LoVo (cell line): Measurements from ENCODE around the gene ZBTB7C.

Source experiments
- DNase-seq: peaks from one replicate; pipeline ENCODE4 v3.0.0-alpha.2; 2016; ENCODE audit warnings: low spot score

The ZBTB7C gene

DNA sequence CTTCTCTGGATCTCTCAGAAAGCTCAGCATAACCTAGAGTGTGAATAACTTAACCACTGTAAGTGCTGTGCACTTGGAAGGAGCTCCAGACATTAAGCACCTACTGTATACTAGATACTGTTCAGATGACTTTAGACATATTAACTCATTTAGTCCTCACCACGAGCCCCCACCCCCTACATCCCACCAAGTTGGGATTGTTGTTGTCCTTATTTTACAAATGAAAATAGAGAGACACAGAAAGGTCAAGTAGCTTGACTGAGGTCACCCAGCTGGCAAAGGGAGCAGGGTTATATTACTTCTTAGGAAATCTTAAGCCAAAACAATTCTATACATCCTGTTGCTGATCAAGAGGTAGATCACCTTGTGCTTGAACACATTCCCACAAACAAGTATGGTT, 244.5 kb downstream of the ZBTB7C start:
- DNase-seq, result no peak

DNA sequence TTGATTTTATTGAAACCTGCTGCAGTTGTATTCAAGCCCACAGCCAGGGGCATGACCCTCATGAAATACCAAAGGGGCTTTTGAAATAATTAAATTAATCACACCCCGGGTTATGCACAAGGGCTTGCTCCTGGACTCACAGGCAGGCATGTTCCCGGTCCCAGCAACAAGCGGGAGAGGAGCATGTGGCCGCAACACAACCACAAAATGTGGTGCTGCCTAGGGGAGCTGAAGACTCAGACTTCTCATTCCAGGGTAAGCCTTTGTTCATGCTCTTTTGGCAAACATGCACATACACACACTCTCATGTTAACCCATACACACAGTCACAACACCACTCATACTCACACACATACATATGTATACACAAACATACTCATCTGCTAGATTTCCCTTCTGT, 245.1 kb downstream of the ZBTB7C start:
- DNase-seq, result no peak

DNA sequence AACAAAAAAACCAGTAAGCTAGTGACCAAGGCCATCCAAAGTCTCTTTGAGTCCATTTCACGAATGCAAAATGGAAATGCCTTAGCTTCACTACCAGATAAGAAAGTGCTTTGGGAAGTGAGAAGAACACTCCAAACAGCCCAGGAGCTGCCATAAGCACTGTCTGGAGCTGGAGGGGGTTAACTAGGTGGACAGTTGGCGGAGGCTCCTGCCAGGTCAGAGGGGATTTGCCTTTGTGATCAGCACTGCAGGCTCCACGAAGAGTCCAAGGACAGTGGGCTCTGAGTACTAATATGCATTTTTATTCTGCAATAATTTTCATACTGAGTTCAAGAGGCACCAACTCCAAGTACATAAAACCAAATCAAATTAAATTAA, 245.5 kb downstream of the ZBTB7C start:
- no peak for DNase-seq

DNA sequence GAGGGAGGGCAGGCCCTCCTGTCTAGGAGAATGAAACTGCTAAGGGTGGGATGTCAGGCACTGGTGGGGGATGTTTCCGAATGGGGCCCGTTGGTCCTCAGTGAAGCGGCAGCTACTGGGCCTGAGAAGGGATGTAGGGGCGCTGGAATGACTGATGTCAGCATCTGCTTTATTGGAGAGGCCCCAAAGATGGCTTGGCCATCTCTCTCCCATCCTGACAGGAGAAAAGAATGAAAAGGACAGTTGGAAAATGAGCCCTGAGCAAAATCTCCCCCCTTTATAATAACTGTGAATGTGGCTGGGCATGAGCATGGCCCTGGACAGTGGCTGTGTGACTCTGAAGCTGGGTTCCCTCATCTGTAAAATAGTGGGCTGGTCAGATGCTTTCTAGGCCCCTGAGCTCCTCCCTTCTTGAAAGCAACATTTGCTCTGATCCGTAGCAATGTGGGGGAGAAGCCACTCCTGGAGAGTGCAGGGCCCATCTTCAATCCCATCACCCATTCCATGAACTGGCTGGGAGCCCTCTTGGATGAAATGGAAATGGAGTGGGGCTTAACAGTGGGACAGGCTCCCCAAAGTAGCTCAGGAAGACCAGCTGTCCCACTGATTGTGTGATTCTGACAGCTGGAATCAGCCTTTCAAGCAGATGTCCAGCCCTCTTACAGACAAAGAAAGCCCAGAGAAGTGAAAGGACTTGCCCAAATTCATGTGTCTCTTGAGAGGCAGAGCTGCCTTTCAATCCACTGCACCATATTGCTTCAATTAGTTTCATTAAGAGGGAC, 246.0 kb downstream of the ZBTB7C start:
- DNase-seq, result no peak

DNA sequence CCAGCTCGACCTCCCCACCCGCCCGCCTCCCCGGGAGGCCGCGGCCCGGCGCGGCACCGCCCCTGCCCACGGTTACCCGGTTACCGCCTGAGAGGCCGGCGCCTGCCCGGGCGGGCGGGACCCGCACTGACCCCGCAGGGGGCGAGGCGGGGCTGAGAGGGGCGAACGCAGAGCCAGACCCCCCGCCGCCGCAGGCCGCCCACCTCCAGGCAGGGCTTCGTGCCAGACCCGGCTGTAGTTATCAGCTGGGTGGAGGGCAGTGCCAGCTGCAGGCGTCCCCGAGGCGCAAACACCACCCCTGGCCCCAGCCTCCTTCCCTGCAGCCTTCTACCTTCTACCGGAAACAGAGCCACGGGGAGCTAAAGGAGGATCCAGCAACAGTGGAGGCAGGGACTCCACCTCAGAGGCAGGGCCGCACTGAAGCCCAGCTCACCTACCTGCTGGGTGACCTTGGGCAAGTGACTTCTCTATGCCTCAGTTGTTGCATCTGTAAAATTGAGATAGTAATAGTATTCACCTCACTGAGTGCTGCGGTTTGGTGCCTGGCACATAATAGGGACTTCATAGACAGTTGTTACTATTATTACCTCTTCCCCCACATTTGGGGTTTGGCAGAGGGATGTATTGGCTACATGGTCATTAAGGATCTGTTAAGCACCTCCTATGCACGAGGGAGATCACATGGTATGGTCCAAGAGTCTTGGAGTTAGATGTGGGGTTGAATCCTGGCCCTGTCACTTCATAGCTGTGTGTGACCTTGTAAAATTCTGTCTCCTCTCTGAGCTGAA, 247.1 kb downstream of the ZBTB7C start:
- peak; percentile 45 for DNase-seq

DNA sequence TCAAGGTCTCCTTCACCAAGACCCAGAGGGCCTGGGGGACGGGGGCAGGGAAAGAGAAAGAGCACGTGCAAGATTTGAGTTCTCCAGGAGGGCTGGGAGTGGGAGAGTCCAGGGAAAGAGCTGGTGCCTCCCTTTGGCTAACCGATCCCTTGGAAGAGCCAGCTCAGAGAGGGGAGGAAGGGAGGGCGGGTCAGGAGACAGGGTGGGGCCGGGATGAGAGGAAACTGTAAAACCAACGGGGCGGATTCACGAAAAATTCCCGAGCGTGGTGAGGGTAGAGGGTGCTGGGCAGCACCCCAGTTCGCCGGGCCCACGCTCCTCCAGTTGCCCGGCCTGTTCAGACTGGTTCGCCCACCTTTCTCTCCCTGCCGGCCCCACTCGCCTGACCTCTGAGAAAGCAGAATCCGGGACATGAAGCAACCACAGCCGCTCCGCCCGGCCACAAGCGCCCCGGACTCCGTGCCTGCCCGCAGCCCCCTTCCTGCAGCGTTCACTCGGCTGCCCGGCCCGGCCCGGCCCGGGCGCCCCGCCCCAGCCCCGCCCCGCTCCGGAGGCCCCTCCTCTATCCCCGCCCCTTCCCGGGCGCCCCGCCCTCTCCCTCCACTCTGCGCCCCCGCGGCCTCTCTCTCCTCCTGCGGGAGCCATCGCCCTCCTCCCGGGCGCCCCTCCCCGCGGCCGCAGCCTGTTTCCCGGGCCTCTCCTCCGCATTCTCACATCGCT, 247.8 kb downstream of the ZBTB7C start:
- DNase-seq, result peak; percentile 81

DNA sequence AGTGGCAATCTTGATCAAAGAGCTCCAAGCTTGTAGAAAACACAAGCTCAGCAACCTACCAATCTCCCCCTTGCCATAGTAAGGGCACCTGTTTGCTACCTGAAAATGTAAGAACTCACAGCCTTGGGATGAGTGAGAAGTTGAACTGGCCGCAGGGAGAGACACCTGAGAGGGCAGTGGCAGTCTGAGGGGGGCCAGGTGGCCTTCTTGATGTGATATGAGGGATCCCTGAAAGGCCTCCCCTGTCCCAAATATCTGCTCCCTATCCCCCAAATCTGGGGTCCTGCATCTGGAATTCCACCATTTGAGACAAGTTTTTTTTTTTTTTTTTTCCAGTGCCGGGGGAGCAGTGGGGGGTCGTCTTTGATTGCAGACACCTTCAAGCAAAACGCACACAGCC, 248.6 kb downstream of the ZBTB7C start:
- no peak for DNase-seq

DNA sequence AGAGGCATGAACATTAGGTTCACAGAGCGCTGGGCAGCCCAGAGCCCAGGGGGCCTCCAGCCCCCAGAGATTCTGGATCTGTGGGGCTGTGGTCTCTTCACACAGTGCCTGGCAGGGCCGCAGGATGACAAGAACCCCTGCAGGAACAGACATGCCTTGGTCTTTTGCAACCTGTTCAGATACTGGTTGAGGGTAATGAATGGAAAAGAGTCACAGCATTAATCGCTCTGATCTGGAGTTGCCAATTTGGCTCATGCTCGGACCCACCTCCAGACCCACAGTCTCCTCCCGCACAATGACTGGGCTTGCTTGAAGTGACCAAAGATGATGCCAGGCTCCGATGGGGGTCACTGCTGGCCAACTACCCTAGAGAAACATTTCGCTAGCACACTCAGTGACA, 249.4 kb downstream of the ZBTB7C start:
- DNase-seq, result no peak

DNA sequence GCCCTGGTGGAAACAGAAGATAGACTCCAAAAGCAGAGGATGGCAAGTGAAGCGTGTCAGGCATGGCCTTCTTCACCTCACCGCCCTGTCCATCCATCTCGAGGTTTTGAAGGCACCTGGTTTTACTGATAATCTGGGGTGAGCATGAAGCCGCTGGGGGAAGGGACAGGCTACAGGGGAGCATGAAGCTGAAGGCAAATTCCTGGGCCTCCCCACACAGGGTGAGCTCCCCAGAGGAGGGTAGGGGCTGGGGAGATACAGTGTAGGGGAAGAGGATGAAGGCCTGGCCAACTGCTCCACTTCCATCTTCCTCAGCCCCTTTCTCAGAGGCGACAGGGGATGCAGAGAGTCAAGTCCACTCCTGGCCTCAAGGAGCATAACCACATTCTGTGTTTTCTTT, 250.5 kb downstream of the ZBTB7C start:
- no peak for DNase-seq

DNA sequence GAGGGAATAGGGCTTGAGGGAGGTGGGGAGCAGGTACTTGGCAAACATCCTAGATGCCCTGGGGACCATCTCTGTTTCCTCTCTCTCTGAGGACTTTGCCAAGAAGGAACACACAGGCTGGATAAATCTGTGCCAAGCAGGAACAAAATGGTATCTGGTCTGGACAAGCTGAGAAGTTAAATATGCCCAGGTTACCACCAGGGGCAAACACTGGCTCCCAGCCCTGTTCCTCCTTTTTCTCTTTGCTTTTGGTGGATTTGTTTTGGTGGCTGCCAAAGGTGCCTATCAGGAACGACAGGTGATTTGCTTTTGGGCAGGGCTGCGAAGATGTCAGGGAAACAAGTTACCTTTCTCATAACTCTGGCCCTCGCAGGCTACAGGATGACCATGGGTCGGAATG, 251.2 kb downstream of the ZBTB7C start:
- no peak for DNase-seq

DNA sequence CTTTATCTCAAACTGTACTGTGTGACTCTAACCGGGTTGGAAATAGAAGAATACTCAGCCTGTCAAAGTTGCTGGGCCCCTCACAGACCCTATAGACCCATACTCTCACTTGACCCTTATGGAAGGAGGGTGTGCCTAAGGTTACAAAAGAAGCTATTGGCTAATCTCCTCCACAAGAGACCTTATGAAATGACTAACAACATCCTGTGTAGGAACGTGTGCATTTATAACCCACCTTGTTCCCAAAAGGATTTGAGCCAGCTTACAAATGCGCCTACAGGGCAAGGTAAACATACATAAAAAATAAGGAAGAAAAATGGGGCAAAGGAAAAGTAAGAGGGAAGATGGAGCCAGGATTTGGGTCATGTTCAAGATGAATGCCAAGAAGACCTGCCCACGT, 253.3 kb downstream of the ZBTB7C start:
- no peak for DNase-seq

DNA sequence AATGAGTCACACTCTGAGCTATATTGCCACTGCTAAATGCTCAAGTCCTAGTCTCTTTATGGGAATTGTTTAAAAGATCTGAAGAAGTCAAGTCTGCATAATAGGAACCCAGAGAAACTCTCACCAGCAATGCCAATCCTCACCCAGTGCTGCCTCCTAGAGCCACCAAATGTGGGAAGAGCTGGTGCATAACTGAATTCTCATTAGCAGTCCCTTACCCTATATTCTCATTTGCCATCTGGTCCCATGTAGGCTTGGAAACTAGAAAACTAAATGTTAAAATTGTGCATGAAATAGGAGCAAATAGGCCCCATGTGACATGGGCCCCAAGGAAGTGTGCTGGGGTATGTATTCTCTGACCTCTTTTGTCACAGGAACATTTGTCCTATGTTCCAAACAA, 254.4 kb downstream of the ZBTB7C start:
- no peak for DNase-seq

DNA sequence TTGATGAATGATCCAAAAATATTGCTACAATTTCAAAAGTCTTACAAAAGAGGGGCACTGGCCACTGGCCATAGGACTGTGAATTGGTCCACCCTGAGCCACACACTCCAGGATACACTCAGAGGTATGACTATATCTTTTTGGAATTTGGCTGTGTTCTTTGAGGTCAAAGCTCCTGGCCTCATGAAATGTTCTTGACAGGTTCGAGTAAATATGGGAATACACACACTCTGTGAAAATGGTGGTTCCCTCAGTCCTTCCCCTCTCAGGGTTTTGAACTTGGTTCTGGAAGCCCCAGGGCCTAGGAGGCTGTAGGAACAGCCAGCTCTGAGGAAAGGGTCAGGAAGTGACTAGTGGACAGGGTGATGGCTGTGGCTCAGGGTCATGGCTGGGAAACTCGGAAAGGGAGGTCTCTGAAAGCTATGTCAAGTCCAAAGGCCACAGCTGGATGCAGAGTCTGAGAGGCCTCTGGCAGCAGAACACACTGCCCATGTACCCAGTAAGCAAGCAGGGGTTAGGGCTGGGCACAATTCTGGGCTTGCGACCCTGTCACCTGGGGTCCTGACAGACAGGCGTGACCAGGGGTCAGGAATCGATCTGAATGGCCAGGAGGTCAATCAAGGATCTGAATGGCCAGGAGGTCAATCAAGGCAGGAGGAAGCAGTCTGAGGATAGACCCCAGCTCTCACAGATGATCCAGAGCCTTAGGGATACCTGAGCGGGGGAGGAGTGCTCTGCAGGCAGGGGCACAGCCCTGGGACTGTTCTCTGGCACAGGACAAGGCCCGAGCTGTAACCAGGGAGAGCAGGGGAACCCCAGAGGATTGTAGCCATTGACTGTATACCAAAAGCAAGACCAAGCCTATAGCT, 255.3 kb downstream of the ZBTB7C start:
- DNase-seq, result peak; percentile 24

DNA sequence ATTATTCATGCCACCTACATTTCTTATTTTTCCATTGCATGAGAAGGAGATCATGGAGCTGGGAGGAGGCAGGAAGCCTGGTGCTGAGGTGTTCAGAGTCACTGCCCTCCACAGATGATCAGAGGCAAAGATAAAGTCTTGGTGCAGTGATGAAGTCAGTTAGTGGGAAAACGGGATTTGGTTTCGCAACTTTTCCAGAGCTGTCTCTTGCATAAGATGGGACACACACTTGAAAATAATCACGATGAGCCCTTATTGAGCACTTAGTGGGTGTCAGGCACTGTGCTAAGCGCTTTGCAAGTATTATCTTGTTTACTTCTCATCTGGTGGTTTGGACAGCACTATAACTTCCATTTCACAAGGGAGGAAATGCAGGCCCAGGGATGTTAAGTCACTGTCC, 256.6 kb downstream of the ZBTB7C start:
- DNase-seq, result no peak

DNA sequence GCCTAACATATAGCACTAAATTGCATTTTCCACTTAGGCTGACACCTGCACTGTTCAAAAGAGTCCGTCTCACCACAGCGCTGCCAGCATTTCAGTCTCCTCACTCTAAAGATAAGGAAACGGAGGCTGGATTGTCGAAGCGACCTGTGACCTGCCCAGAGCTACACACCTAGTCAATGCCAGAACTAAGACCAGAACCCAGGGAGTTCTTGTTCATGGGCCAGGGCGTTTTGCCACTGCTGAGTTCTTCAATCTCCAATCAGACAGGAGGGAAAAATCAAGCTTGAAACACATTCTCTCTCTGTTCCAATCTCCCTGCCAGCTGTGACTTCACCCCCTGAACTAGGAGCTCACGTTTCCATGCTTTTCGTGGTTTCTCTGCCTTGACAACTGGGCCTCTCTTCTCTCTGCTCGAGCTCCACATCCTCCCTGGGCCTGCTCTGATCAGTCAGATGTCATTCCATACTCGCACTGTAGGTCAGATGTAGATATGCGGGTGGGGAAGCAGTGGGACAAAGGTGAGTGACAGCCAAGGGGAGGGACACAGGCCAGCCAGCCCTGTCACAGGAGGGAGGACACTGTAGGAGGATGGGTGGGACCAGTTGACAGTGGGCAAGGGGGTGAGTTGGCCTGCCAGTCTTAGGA, 257.6 kb downstream of the ZBTB7C start:
- no peak for DNase-seq

DNA sequence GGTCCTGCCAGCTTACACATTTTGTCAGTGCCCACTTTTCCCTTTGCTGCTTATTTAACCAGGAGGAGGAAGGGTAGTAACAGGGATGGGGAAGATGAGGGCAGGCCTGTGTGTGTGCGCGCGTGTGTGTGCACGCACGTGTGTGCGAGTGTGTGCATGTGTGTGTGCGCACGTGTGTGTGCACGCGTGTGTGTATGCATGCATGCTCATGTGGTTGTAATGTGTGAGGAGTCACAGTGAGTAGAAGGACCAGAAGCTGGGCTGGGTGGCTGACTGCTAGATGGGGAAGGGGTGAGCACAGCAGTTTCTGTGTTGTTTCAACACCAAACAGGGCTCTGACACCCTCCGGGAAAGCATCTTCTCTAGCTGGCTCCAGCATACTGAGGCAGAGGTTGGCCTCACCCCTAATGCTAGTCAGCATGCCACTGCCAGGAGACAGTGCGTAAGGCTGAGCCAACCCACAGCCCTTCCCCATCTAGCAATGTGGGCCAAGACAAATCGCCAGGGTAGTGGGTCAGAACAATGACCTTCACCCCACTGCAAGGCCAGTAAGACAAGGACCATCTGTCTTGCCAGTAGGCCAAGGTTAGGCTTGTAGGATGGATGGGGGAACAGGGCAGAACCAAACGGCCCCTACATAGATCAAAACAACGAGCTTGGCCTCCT, 260.0 kb downstream of the ZBTB7C start:
- no peak for DNase-seq

DNA sequence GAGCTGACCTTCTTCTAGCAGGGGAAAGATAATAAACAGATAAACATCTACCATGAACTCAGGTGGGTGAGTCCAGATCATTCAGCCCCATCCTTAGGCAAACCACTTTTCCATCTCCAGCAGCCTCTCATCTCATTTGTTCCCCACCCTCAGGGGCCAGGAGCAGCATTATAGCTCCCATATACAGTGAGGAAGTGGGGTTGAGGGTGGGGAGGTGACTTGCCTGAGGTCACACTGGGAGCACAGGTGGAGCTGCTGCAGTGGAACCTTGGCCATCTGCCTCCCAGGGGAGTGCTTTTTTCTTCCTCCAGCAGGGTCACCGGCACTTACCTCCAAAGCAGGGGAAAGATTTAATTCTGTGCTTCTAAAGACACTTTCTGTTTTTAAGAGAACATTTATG, 266.2 kb downstream of the ZBTB7C start:
- DNase-seq, result no peak

DNA sequence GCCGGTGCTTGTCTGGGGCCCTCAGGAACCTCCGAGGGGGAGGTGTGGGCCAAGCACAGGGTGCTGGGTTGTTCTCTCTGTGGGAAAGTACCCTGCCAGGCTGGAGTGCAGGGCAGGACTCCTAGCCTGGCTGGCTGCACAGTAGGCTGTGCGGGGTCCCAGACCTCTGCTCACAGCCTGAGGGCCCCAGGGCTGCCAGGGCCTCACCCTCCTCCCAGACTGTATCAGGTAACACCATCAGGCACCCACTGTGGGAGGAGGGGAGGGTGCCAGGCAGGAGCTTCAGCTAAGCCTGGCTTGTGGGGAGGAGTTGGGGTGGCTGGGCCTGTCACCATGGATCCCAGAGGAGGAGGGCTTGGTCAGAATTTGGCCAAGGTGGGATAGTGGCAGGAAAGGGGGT, 266.8 kb downstream of the ZBTB7C start:
- no peak for DNase-seq

DNA sequence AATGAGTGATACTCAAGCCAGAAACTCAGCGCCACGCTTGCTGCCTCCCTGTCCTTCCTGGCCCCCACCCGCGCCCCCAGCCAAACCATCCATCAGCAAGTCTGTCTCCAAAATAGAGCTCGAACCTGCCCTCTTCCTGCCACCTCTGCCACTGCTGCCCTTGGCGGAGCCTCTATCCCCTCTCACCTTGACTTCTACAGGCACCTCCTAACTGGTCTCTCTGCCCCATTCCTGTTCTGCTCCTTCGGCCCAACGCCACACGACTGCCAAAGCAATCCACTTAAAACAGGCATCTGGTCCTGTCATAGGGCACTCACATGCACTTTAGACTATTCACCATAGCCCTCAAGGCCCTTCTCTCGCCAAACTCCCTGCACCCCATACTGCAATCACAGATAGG, 268.5 kb downstream of the ZBTB7C start:
- DNase-seq, result no peak

DNA sequence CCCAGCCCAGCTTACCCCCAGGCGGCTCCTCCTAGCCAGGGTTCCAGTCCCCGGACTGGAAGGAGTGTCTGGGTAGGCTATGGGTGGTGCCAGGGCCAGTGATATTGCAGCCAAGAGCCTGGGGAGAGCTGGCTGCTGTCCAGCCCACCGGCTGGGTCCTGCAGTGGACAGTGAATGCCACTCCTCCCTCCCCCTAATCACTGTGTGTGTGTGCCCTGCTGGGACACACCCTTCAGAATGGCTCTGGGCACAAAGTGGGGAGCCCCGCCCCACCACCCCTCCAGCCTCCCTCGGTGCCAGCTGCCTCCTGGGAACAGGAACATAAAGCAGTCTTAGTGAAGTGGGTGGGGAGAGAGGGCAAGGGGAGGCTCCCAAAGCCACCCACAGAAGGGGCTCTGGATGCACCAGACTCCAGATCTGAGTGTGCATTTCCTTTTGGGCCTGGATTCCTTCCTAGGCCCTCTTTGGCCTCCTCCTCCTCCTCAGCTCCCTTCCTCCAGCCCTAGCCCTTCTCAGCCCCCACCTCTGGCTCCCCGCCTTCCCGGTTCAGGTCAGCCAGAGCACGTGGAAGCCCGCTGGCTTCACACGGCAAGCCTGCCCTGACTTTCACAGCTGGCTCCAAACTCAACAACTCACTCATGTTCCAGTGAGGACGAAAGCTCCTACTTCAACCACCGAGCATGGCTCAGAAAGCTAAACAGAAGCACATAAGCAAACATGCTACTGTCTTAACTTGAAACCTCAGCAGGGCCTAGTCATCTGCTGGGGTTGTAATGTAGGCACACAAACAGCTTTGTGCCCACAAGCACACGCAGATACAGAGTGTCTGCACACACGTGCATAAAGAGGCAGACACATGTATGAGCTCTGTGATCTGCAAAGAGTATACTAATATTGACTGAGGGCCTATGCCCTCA, 269.5 kb downstream of the ZBTB7C start:
- peak; percentile 82 for DNase-seq
